Suprapubic skin (tissue), 4 donors: Measurements from ENCODE around the gene CACNA1A.

ENCODE experiments used
- CTCF ChIP-seq, 2 donors: fragments of 200-600 bp in 1 of 2; fragments of 450-650 bp in 1 of 2; sonication (generic) in 1 of 2; IDR thresholded peaks; one replicate each; pipeline ENCODE4 v1.5.1; 2016 to 2019; ENCODE audit warnings: antibody characterized with exemption in 2 of 2, mild to moderate bottlenecking in 1 of 2, moderate library complexity in 1 of 2
- EP300 ChIP-seq: sonication (generic); formaldehyde crosslinking; IDR thresholded peaks from one replicate; pipeline ENCODE4 v1.6.1; 2017; ENCODE audit warnings: antibody characterized with exemption
- POLR2A ChIP-seq, 2 donors: fragments of 450-650 bp; IDR thresholded peaks; one replicate each; pipeline ENCODE4 v1.6.1; 2017; ENCODE audit warnings: antibody characterized with exemption in 2 of 2, mild to moderate bottlenecking in 2 of 2, moderate library complexity in 2 of 2
- POLR2AphosphoS5 ChIP-seq, 3 donors: sonication (generic); formaldehyde crosslinking; IDR thresholded peaks; one replicate each; pipeline ENCODE4 v1.6.1; 2017; ENCODE audit warnings: antibody characterized with exemption in 3 of 3

GRCh38 chr19:13210339-13210775 lies 295.9 kb downstream of the CACNA1A start:
- TF ChIP-seq POLR2A (IDR thresholded peaks at IDR 0.05) (no peak), CTCF (IDR thresholded peaks at IDR 0.05) (no peak), EP300 (no peak), POLR2AphosphoS5 (IDR thresholded peaks at IDR 0.05) (no peak)
